KMS-11 (cell line): Measurements from ENCODE around the gene BRSK1.

ENCODE experiments used
- H2AFZ ChIP-seq: fragments of 200-600 bp; sonication (generic); 2 replicates; pipeline ENCODE4 v1.6.1; 2016; ENCODE audit warnings: antibody characterized with exemption, mixed run types, low read depth
- H3K27ac ChIP-seq: fragments of 200-600 bp; sonication (generic); 2 replicates; pipeline ENCODE4 v1.6.1; 2016; ENCODE audit warnings: mild to moderate bottlenecking, mixed run types
- H3K27me3 ChIP-seq: fragments of 200-600 bp; sonication (generic); 2 replicates; pipeline ENCODE4 v1.6.1; 2017; ENCODE audit warnings: mild to moderate bottlenecking, low read depth, mixed run types, moderate library complexity; ENCODE audit not compliant: insufficient read depth
- H3K36me3 ChIP-seq: fragments of 200-600 bp; sonication (generic); 2 replicates; pipeline ENCODE4 v1.6.1; 2017; ENCODE audit warnings: mild to moderate bottlenecking, mixed run types; ENCODE audit not compliant: insufficient read depth
- H3K4me1 ChIP-seq: fragments of 200-600 bp; sonication (generic); 2 replicates; pipeline ENCODE4 v1.6.1; 2016; ENCODE audit warnings: mild to moderate bottlenecking, low read depth, mixed run types; ENCODE audit not compliant: poor library complexity, severe bottlenecking
- H3K4me2 ChIP-seq: fragments of 200-600 bp; sonication (generic); 2 replicates; pipeline ENCODE4 v1.7.0; 2016; ENCODE audit warnings: mild to moderate bottlenecking, mixed run types
- H3K4me3 ChIP-seq: fragments of 200-600 bp; sonication (generic); IDR thresholded peaks from 2 replicates; pipeline ENCODE4 v1.6.1; 2017; ENCODE audit warnings: low read depth, low read length, mixed read lengths; ENCODE audit not compliant: insufficient read depth
- H3K79me2 ChIP-seq: fragments of 200-600 bp; sonication (generic); 2 replicates; pipeline ENCODE4 v1.6.1; 2016; ENCODE audit warnings: low read depth, mixed run types; ENCODE audit not compliant: insufficient read depth
- H3K9ac ChIP-seq: fragments of 200-600 bp; sonication (generic); 2 replicates; pipeline ENCODE4 v1.6.1; 2016; ENCODE audit warnings: mild to moderate bottlenecking, mixed run types
- H4K20me1 ChIP-seq: fragments of 200-600 bp; sonication (generic); 2 replicates; pipeline ENCODE4 v1.6.1; 2016; ENCODE audit warnings: mild to moderate bottlenecking, mixed run types; ENCODE audit not compliant: insufficient read depth
- TF ChIP-seq, protein P1 (sequence below): fragments of 200-600 bp; sonication (generic); conservative IDR thresholded peaks from 2 replicates; pipeline ENCODE4 v1.6.1; 2017; ENCODE audit warnings: low read depth, mild to moderate bottlenecking, antibody characterized with exemption, low read length, moderate library complexity, mixed read lengths

The BRSK1 gene

DNA sequence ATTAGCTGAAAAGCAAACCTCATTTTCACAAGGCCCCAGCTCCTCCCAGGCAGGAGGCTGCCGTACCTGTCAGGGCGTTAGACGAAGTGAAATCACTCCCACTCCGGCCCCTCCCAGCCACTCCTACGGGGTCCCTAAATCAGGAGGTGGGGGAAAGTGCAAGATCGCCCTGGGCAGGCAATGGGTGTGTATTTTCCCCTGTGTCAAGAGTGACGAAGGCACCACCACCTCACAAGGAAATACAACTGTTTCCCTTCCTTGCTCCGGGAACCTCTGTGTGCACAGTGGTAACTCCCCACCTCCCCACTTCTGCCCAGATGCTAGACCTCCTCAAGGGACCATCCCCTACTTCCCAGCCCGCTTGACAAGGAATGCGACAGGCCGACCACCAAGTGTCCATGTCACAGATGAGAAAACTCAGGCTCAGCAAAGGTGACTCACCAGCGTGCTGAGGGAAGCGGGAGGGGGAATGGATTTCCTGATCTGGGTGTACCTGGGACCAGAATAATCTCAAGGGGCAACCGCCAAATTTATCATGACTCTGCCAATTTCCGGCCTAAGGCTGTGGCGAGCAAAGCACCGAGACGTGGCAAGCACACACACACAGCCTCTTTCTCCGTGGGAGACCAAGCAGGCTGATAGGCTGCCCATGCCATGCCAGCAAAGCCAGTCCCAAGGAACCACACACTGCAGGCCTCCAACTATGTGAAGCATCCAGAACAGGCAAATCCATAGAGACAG lies 32.3 kb upstream of the BRSK1 start:
- H3K4me1 ChIP-seq, result peaks cover 9% of the 10 kb centered on the region
- H3K36me3 ChIP-seq, result no peaks in the 10 kb centered on the region
- H3K9ac ChIP-seq, result no peak overlapping the region
- H3K4me2 ChIP-seq, result no peak overlapping the region
- no peak overlapping the region for H3K4me3 ChIP-seq
- H2AFZ ChIP-seq, result no peak overlapping the region
- H4K20me1 ChIP-seq, result peaks cover 20% of the 10 kb centered on the region
- H3K27ac ChIP-seq, result no peak overlapping the region
- no peaks in the 10 kb centered on the region for H3K27me3 ChIP-seq
- peaks cover 88% of the 10 kb centered on the region for H3K79me2 ChIP-seq
- TF ChIP-seq, protein P1, sequence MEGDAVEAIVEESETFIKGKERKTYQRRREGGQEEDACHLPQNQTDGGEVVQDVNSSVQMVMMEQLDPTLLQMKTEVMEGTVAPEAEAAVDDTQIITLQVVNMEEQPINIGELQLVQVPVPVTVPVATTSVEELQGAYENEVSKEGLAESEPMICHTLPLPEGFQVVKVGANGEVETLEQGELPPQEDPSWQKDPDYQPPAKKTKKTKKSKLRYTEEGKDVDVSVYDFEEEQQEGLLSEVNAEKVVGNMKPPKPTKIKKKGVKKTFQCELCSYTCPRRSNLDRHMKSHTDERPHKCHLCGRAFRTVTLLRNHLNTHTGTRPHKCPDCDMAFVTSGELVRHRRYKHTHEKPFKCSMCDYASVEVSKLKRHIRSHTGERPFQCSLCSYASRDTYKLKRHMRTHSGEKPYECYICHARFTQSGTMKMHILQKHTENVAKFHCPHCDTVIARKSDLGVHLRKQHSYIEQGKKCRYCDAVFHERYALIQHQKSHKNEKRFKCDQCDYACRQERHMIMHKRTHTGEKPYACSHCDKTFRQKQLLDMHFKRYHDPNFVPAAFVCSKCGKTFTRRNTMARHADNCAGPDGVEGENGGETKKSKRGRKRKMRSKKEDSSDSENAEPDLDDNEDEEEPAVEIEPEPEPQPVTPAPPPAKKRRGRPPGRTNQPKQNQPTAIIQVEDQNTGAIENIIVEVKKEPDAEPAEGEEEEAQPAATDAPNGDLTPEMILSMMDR, result no peak

DNA sequence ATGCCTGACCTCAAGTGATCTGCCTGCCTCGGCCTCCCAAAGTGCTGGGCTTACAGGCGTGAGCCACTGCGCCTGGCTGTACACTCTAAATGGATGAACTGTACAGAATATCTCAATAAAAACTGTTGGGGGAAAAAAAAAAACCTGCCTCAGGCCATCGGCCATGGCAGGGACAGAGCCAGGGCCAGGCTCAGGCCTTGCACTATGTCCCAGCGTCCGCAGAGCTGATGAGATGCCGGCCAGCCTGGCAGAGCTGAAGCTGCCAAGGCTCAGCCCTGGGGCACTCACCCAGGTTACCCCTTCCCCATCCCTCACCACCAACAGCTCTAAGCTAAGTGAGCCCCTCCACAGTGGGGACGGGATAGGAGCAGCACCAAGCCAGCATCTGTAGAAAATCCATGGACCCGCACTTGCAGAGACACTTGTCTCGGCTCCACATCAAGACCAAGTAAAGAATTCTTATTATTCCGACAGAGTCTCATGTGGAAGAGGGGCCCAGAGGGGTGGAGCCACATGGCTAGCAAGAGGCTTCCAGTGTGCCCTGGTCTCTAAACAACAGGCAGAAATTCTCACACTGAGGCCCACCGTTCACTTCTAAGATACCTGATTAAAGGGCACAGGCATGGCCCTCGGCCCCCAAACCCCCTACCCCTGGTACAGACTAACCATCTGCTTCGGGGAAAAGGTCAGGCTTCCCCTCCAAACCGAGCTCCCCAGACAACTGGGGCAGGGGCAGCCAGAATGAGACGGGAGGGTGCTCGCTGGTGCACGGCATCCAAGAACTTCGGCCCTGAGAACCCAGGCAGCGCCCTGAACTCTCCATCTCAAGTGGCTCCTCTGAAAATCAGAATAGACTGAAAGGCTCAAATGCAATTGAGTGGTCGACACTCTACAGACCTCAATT lies 30.8 kb upstream of the BRSK1 start:
- Histone ChIP-seq H3K4me2 (no peak overlapping the region), H3K27me3 (no peaks in the 10 kb centered on the region), H2AFZ (no peak overlapping the region), H3K9ac (no peak overlapping the region), H3K27ac (no peak overlapping the region), H3K79me2 (peaks cover 98% of the 10 kb centered on the region), H3K4me1 (peaks cover 21% of the 10 kb centered on the region), H3K4me3 (no peak overlapping the region), H4K20me1 (peaks cover 26% of the 10 kb centered on the region), H3K36me3 (no peaks in the 10 kb centered on the region)
- TF ChIP-seq, protein P1, result no peak

DNA sequence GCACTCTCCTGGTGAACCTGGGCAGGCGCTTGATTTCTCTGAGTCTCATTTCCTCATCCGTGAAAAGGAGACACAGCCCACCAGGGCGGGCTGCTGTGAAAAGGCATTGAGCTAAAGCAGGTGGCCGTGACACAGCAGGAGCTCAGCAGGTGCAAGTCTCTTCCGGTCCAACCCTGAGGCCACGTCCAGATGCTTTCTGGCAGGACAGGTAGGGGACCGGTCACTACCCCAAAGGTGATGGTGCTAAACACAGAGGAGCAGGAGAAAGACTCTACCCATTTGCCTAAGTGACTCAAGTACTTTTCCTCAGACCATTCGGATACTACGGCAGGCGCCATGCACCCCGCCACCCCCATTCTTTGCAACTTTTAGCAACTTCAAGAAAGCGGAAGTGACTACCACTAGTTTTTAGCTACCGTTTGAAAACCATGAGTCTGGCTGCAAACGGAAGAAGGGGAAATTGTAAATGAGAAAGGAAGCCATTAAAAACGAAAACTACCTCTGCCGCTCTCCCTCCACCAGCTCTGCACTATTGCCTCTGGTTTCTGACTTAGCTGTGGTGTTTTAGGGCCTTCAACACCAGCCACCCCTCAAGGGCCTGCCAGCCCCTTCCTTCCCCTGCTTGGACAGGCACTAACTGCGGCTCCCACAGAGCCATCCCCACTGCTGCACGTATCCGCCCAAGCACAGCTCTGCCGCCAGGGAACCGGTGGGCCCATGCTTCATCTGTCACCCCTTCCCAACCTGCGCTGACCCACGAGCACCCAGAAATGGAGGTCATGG lies 29.8 kb upstream of the BRSK1 start:
- no peak overlapping the region for H3K4me3 ChIP-seq
- H3K79me2 ChIP-seq, result peaks cover 92% of the 10 kb centered on the region
- H3K36me3 ChIP-seq, result no peaks in the 10 kb centered on the region
- no peak overlapping the region for H3K27ac ChIP-seq
- peaks cover 21% of the 10 kb centered on the region for H3K4me1 ChIP-seq
- H3K27me3 ChIP-seq, result no peaks in the 10 kb centered on the region
- H3K9ac ChIP-seq, result no peak overlapping the region
- peaks cover 26% of the 10 kb centered on the region for H4K20me1 ChIP-seq
- H3K4me2 ChIP-seq, result no peak overlapping the region
- H2AFZ ChIP-seq, result no peak overlapping the region
- TF ChIP-seq, protein P1, result no peak

DNA sequence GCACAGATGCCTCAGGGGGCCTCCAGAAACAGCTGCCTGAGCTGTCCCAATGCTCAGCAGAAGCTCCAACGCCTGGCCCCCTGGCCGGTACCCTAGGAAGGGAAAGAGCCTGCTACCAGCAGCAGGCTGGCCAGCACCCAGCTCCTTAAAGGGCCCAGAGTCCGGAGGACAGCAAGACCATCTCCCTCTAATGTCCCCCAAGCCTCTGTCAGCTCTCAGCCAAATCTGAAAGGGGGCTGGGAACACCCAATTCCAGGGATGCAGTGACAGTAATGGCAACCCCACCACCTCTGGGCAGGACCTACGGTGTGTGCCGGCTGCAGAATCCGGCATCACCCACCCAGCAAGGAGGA lies 29.2 kb upstream of the BRSK1 start:
- Histone ChIP-seq H3K36me3 (no peaks in the 10 kb centered on the region), H3K4me1 (peaks cover 21% of the 10 kb centered on the region), H3K4me3 (no peak overlapping the region), H3K27me3 (no peaks in the 10 kb centered on the region), H3K27ac (no peak overlapping the region), H4K20me1 (peaks cover 26% of the 10 kb centered on the region), H3K9ac (no peak overlapping the region), H2AFZ (no peak overlapping the region), H3K79me2 (peaks cover 86% of the 10 kb centered on the region), H3K4me2 (no peak overlapping the region)
- TF ChIP-seq, protein P1, result no peak
